SHP77 (cell line): ENCODE data around the gene FARP1.
A peak's percentile ranks its signal among the peaks of the same experiment; 100 is the strongest.

Source experiments
- DNase-seq, 2 experiments: peaks; one replicate each; lab custom pipeline; 2025; lab: John Stamatoyannopoulos, UW

Gene FARP1

GRCh38 chr13:98445340-98446233 is 302.7 kb downstream of the FARP1 start:
- peak; percentile 34 to 70 for DNase-seq

- no peak for DNase-seq
Observed at GRCh38 chr13:98446234-98446621, 303.3 kb downstream of the FARP1 start.

- DNase-seq: no peak
Observed at GRCh38 chr13:98447130-98447529, 304.2 kb downstream of the FARP1 start.

DNA sequence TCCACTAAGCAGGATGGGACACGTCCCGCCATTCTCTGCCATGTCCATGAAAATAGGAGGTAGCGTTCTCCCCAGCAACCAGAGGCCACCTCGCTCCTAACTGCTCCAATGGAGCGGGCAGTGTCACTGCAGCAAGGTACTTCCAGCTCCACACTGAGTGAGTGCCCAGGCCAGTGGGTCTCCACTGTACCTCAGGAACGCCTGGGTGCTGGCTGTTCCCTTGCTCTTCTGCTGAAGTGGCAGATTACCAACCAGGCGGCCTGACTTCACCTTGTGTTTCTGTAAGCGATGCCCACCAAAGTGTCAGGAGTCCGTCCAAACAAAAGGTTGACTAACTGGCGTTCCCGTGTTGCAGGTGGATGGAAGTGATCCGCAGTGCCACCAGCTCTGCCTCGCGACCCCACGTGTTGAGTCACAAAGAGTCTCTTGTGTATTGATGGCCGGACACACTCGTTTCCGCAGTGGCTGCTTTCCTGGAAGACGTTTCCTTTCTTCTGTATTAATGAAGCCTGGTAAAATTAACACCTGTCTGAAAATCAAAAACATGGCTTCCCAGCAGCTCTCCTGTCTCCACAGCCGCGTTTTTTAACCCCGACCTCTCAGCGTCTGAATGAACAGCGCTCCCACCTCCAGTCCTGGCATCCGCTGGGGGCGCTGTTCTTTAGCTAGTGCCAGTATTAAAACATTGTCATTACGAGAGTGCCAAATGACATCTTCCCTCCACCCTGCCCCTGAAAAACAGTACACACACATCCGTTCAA is 305.2 kb downstream of the FARP1 start:
- DNase-seq: peak; percentile 18 to 58

DNA sequence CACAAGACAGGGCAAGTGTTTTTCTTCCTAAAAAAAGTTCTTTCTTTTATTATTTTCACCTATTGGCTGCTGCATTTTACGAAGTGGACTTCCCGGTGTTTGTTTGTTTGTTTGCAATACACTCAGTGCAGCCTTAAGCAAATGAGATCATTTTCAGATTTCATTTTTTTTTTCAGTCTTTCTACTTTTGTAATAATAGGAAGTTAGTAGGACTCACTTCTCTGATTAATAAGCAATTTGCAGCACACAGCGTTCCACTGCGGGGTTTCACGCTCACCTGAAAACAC is 305.7 kb downstream of the FARP1 start:
- no peak for DNase-seq

- DNase-seq: no peak
Observed at GRCh38 chr13:98449273-98449672, 306.4 kb downstream of the FARP1 start.

GRCh38 chr13:98450026-98450425 is 307.1 kb downstream of the FARP1 start:
- no peak for DNase-seq

- DNase-seq: no peak
Observed at GRCh38 chr13:98450539-98451111, 307.7 kb downstream of the FARP1 start.

DNA sequence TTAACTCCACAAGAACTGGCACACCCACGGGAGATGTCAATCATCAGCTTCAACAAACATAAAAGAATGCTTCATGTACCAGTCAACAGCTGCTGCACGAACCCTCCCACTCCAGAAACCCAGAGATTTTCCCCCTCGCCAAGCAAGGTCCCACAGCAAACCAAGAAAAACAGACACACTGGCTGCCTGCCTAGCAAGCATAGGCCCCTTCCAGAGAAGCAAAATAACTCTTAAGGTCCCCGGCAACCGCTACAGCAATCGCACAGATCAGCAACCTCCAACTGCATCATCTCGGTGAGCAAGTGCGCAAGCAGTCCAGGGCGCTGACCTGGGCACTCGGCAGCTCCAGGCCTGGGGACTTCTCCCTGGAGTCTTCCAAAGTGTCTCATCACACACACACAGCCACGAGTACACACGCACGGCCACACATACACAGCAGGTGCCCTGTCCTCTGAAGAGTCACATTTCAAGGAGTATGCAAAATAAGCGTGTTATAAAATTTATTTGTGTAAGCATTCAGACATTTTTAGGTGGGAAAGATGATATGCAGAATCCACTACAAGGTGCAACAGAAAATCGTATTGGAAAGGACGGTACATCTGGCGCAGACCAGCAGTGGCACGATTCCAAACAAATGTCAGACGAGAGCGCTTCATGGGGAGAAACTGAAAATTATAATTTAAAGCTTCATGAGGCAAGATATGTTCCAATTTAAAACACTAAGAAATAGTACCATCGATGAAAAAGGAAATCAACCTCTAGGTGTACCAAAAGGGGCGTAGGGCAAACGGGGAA is 309.0 kb downstream of the FARP1 start:
- DNase-seq: no peak

DNA sequence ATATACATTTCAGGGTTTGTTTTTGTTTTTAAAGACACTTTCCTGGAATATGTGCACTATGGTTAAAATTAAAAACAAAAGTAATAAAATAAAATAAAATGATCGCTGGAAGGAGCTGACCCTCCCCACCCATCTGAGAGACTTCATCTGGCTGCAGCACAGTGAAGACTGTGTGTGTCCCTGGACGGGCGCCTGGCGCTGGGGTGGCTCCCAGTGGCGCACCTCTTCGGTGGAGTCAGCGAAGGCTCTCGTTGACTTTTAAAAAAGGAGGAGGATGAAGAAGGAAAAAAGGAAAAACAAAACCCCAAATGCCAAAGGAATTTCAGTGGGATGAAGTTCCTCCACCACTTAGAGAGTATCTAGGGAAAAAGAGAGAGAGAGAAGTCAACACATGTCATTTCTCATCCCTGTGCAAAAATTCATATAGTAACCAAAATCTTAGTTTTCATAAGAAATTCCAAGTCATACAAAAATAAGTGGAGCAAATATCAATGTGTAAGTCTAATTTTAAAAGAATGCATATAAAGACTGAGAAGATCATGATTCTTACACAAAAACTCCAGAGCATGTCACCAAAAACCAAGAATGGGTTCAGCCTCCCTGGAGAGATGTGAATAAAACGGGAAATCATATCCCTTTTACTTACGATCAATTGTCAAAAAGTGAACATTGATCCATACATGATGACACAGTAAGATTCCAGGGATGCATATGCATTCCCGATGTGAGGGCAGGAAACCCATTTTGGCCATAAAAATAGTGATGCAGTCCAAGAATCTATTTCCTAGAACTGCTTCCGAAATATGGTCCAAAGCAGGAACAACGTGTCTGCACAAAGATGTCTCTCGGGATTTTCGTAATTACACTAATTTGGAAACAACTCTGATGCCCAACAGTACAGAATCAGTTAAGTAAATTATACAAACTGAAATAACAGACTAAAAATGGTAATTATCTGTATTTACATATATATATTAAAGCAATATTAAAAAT is 310.3 kb downstream of the FARP1 start:
- no peak for DNase-seq

- DNase-seq: peak in 1 of 2 experiments; percentile 8
Observed at GRCh38 chr13:98454389-98454881, 311.5 kb downstream of the FARP1 start.

GRCh38 chr13:98456413-98456845 is 313.5 kb downstream of the FARP1 start:
- no peak for DNase-seq

DNA sequence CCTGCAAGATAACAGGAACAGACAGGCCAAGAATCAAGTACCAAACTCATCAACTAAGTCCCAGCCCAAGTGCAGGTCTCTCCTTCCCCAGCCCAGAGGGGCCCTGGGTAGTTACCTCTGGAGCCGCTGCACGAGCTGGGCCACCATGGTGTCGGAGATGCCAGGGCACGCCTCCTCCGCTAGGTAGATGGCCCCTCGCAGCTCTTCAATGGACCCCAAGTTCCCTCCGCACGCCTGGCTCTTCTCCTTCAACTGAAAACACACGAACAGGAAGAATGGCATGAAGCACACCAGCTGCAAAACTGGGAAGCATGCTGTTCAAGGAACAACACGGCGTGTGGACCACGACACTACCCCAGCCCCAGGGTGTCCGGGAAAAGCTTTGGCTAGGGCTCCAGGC is 314.2 kb downstream of the FARP1 start:
- DNase-seq: no peak

DNA sequence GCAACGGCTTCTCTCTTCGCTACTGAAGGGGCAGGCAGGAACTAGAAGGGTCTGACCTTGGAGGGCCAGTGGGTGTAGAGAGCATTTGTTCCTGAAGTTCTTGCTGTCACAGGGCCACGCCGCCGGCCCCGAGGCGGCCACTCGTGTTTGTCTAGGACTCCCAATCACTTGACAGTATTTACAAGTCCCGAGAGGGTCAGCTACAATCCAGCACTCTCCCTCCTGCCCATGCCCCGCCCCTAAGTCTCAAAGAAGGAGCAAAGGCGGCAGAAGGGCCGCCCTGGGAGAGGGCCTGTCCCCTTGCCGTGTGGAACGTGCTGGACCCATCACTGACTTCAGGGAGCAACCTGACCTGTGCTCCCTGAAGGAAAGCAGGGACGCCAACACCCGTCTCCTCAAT is 315.5 kb downstream of the FARP1 start:
- no peak for DNase-seq

DNA sequence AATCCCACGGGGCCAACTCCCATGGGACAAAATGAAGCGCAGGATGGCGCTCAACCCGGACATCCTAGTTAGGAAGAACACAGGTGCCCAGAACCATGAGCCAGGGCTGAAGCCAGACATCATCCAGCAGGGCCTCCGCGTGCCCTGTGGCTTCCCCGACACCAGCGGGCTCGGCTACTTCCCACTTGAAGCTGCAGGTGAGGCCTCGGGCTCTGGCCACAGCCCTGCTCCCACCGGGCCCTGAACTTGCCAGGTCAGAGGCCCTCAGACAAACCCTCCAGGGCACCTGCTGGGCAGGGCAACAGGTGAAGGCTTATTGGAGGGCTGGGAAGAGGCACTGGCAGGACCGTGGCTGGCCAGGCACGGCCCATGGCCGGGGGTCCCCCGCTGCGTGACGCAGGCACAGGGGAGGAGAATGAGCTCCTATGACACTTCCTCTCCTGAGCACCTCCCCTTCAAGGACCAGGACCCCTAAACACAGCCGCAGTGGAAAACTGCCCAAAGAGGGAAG is 316.3 kb downstream of the FARP1 start:
- no peak for DNase-seq

DNA sequence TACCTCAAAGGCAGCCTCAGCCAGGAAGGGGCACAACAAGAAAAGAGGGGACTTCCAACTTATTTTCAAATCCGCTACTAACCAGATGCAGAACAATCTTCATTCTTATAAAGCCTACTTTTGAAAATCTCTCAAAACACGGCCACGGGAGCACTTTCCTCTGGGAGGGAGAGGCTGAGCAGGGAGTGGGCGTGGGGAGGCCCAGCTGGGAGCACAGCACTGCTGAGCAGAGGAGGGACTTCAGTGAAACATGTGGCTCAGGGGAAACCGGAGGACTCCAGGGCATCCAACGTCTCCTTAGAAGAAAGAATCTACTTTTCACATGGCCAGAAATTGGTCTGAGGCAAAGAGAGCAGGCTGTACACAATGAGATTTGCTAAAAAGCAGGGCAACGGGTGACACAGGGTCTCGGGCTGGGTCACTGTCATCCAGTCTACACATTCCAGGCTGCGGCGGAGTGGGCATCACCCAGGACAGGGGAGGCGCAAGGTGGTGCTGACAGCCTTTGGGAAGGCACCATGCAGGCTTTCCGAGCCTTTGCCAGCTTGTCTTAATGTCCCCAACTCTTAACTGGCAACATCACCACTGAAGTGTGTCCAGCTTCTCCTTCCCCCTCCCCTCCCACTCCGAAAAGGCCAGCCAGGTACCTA is 317.0 kb downstream of the FARP1 start:
- DNase-seq: no peak

DNA sequence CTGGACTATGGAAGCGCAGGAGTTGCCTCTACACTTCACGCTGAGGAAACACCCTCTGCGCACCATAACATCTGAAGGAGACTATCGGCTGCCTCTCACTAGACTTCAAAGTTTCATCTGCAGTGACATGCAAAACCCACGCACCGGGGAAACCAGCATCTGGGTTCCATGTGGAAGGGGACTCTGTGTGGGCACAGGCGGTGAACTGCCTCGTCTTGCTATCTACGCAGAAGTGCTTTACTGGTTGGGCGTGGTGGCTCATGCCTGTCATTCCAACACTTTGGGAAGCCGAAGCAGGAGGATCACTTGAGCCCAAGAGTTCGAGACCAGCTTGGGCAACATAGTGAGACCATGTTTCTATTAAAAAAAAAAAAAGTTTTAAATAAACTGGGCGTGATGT is 317.6 kb downstream of the FARP1 start:
- no peak for DNase-seq

GRCh38 chr13:98461486-98462240 is 318.8 kb downstream of the FARP1 start:
- no peak for DNase-seq

DNA sequence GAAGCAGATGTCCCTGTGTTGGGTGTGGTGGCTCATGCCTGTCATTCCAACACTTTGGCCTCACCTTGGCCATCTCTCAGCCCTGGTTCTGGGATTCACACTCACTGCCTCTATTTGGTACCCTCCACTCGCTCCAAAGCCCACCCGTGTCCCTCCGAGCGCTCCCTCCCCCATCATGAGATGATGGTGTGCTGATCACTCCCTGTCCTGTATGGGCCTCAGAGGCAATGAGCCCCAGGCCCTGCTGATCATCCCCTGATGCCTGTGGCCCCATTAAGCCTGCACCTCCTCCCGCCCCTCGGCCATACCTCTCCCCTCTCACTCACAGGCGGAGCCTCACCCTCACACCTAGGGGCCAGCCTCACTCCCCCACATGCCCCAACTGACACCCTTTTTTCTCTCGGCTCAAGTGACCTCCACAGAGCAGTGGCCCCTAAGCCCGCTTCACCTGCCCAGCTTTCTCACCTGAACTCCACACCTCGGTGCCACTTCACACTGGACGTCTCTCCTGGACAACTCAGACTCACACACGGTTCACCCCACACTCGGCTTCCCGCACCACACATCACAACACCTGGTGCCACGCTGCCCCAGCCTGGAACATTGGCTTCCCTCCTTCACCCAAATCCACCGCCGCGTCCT is 319.5 kb downstream of the FARP1 start:
- no peak for DNase-seq
